NCI-H748 treated with DMSO at 0.1 percent for 48 hours (cell line): ENCODE measurements around the gene CLEC3B.
"Not testable (repeated sequence)": the region's sequence is repeated elsewhere in the genome, so short reads cannot be mapped to it uniquely, and the experiment has no call there.

ENCODE experiments used
- DNase-seq: peaks from one replicate; lab custom pipeline; 2025; lab: John Stamatoyannopoulos, UW

The CLEC3B gene

DNA sequence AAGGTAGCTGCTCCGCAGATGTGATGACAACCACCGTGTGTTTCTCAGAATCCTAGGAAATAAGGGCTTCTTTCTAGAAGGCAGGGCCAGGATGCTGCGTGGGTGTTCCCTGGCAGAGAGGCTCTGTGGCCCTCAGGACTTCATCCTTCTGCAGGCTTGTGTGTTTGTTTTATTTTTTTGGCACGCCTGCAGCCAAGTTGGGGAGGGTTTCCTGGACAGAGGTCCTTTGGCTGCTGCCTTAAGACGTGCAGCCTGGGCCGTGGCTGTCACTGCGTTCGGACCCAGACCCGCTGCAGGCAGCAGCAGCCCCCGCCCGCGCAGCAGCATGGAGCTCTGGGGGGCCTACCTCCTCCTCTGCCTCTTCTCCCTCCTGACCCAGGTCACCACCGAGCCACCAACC lies at the start of gene CLEC3B:
Gene CLEC3B, plus strand, starts transcription at position 266 of the 400 bp plus-strand sequence. Its CDS starts 60 bp downstream, at position 326.
- DNase-seq: no peak

DNA sequence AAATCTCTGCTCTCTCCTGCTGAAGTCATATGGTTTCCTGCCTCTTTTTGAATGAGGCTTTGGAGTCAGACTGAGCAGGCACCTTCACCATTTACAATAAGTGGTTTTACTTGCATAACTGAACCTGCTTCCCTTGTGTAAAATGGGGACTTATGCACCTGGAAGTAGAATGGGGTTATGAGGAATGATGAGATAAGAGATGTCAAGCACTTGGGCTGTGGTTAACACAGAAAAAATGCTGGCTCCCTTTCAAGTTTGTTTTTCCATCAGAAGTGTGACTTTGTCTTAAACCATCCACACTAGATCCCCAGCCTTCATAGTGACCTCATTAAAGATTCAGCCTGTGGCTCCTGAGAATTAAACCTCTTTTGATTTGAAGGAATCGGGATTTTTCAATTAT lies 44.9 kb upstream of the CLEC3B start:
- DNase-seq: no peak

DNA sequence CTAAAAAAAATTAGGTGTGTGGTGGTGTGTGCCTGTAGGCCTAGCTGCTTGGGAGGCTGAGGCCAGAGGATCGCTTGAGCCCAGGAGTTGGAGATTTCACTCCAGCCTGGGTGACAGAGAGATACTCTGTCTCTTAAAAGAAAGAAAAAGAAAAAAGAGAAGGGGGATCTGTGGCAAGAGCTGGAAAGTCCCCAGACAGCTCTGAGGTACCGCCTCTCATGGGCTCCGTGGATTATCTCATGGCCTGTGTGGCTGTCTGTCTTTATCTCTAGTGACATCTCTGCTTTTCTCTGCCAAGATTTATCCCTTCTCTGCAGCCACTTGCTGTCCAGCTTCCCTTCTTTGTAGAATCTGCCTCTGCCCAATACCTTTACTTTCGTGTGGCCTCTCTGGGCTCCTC lies 44.4 kb upstream of the CLEC3B start:
- no peak for DNase-seq

GRCh38 chr3:44982817-44983216 lies 43.3 kb upstream of the CLEC3B start:
- no peak for DNase-seq

DNA sequence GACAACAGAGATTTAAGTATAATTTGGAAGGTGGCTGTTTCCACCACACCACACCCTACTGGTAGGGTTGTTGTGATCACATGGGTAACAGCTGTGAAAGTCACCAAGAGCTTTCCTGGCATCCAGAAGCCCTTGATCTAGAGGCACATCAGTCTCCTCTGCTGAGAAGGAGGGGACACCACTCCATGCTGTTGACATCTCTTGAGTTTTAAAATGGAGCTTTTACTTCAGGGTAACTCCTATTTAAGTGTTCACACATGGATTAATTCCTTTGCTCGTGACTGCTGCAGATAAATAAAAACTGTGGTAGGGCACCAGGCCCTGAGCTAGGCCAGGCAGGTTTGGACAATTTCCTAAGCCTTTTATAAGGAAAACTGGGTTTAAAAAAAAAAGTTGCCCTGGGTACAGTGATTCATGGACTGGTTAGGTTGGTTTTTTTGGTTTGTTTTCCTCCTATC lies 42.6 kb upstream of the CLEC3B start:
- DNase-seq: no peak

DNA sequence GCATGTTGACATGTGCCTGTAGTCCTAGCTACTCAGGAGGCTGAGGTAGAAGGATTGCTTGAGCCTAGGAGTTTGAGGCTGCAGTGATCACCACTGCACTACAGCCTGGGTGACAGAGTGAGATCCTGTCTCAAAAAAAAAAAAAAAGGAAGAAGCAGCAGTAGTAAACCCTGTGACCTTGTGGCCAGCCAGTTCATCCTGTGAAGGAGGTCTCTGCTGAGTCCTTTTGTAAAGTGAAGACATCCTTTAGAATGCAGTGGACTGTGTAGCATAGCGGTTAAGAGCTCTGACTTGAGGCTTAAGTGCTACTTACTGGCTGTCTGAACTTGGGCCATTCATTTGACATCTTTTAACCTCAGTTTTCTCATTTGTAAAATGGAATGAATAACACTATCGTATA lies 41.8 kb upstream of the CLEC3B start:
- DNase-seq: no peak

DNA sequence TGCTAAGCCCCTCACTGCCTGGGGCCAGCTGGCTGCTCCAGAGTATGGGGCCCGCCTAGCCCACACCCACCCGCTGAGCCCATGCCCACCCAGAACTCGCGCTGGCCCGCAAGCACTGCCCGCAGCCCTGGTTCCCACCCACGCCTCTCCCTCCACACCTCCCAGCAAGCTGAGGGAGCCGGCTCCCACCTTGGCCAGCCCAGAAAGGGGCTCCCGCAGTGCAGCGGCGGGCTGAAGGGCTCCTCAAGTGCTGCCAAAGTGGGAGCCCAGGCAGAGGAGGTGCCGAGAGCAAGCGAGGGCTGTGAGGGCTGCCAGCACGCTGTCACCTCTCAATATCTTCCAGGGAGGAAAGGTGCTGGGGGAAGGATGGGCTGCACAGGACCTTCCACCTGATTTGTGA lies 39.8 kb upstream of the CLEC3B start:
- DNase-seq: not testable (repeated sequence)

- DNase-seq: no peak
Measured at GRCh38 chr3:44987332-44987731, 38.8 kb upstream of the CLEC3B start.

DNA sequence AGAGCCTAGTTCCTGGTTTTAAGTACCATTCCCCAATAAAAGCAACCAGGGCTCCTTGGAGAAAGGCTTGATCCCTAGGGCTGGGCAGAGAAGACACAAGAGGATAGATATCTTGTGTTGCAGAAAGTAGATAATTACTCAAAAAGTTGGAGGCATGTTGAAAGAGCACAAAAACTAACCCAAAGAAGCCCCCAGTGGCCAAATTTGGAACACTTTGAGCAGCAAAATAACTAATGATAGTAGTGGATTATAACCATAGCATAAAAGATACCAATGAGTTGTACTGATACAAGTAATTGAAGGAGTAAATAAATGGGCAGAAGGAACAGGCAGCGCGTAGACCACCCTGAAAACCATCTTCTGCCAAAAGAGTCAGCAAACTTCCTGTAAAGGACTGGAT lies 38.0 kb upstream of the CLEC3B start:
- DNase-seq: no peak

DNA sequence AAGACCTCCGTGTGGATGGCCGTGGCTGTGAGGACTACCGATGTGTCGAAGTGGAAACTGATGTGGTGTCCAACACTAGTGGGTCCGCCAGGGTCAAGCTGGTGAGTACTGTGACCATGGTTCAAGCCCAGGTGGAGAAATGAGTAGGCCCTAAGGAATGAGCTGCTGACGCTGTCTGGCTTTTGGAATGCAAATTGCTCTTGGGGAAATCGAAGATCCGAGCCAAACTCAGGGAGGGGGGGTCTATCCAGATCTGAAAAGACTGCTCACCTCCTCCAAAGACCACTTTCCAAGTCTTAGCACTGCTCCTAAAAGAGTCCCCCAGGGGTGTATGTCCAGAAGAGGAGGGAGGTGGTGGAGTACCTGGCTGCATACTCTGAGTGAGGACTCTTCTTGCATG lies 37.0 kb upstream of the CLEC3B start:
- DNase-seq: no peak

DNA sequence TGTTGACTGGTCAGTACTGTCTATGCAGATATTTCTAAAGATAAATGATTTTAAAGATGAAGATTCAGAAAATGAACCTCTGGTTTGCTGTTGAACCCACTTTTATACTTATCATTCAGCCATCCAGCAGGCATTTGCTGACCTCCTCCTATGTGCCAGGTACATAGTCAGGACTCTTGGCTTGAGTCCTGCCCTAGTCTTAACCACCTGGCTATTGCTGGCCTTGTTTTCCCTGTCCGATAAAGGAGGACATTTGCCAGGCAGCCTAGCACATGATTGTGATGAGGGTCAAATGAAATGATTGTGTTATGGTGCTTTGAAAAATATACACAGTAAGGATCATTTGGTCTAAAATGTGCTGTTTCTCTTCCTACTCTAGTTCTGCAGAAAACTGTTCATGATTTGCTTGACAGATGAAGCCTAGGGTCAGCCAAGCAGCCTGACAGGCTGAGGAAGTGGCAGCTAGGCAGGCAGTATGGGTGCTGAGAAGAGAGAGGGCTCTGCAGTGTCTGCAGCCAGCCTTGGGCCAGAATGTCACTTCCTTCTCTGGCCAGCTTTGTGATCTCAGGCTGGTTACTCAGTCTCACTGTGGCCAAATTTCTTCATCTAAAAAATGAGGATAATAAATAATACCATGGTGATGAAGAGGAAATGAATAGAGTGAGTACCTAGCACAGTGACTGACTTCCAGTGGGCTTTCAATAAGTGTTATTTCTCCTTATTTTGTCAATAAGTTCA lies 36.3 kb upstream of the CLEC3B start:
- DNase-seq: no peak

DNA sequence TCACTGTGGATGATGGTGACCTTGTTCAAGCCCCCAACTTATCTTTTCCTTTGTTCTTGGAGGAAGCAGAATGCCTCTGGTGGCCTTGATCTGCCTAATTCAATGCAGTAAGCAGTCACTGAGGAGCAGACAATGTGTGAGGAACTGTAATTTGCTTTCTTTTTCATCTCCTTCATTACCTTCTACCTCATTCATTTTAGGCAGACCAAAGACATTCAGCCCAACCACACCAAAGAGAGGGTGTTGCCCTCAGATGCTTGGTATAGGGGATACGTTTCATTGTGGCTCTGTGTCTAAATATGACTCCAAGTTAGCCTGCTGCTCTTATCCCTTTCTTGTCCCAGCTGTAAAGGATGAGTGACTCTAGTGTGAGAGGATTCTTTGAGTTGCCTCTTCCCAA lies 34.8 kb upstream of the CLEC3B start:
- DNase-seq: no peak

DNA sequence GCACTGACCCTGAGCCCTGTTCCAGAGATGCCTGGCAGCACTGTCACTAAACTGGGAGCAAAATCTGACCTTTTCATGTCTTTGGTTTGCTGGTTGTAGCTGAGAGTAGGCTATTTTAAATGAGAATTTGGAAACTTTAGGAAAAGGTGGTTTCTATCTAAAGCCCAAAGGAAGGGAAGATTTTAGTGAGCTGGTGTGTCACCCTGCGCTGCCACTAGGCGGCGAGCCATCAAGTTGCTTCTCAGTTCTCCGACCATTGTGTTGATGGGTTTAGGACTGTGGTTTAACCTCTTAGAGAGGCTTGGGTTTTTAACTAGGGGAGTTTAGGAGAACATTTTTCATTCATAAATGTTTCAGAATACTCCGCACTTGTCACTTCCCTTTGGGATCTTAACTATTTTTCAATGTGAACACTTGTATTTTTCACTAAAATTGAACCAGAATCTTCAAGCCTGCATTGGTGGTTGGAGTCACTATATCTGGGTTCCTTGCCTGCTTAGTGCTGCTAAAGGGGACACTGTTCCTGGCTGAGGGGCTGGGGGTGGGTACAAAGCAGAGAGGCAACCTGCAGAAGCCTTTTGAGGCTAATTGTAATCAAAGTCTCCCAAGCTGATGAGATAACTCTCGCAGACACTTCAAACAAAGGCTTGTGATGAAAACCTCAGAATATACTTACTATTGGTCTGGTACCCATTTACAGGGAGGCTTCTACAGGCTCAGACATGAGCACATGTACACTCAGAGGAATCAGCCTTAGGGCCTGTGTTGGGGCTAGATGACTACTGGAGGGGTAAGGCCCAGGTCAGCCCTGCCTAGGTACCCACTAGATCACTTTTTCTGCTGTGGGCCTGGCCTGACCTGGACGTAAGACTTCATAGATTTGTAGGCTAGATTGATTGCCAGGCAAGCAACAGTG lies 33.3 kb upstream of the CLEC3B start:
- no peak for DNase-seq

DNA sequence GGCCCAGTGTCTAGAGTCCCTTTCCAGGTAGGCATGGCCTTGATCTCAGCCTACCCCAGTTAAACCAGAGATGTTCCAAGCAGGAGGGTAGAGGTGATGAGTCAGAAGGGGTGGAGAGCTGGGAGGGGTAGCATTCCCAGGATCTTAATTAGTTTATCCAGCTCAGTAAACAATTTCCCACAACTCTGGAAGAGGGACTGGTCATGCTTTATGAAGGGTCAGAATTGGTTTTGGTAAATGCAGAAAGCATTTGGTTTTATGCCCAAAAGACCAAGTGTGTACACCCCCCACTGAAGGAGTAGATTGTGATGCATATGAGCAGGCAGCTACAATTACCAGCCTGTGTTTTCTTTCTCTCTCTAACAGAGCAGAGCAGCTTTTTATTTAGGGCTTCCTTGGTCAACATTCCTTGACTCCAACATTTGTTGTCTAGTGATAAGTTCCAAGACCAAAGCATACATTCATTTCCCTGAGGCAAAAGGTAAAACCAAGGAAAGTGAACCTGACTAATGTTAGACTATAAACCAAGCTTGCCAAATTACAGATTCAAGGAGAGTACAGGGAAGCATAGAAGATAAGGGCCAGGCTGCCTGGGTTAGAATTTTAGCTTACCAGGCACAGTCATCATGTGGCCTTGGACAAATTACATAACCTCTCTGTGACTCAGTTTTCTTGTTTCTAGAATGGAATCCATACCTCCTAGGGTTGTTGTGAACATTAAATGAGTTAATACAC lies 32.5 kb upstream of the CLEC3B start:
- no peak for DNase-seq

GRCh38 chr3:44995142-44995770 lies 30.8 kb upstream of the CLEC3B start:
- peak; percentile 78 for DNase-seq

DNA sequence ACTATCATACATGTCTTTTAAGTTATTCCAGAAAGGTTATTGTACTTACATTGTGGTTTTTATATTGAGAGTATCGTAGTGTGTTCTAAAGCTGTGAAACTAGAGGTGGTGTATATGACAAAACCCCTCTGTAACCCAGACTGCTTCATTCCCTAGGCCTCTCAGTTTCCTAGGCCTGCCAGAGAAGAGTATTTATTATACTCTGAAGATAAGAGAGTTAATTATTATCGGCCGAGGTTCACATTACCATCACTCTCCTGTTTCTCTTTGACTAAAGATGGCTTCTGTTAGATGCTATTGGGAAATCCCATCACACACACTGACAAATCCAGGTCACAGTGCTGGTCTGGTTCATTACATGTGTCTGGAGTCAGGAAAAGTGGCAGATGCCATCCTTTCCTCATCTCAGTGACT lies 29.5 kb upstream of the CLEC3B start:
- no peak for DNase-seq

DNA sequence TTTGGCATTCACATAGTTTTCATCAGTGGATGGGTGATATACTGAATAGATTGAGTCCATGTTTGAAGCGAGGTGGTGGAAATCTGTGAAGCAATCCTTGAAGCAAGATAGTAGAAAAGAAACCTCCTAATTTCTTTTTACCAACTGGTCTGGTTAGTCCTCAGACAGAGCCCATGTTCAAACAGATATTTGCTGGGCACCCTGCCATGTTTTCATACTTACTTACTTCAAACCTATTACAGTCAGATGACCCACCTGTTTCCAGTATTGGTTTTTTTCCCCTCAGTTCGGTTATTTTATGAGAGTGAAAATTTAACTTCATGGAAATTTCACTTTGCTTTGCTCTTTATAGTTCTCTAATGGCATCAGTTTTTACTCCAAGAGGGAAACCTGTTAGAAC lies 26.3 kb upstream of the CLEC3B start:
- DNase-seq: no peak

- no peak for DNase-seq
Measured at GRCh38 chr3:45000823-45001222, 25.3 kb upstream of the CLEC3B start.

GRCh38 chr3:45001738-45002137 lies 24.4 kb upstream of the CLEC3B start:
- DNase-seq: no peak

GRCh38 chr3:45002139-45002660 lies 23.9 kb upstream of the CLEC3B start:
- DNase-seq: no peak

DNA sequence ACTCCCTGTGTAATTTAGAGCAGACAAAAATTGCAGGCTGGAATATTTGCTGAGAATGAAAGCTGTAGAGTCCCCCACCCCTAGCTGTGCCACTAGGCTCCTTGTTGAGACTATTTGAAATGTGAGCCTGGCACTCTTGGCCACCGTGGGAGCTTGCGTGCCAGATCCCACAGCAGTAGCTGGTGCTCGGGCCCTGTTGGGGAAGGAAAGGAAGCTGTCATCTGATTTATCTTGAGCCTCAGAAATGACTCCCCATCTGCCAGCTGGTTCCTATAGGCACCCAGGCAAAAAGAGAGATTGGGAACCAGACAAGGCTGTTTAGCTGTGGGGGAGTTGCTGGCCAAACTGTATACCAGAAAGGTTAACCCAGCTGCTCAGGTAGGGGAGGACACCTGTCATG lies 23.4 kb upstream of the CLEC3B start:
- no peak for DNase-seq

- DNase-seq: no peak
Measured at GRCh38 chr3:45003406-45003805, 22.7 kb upstream of the CLEC3B start.
